ENCODE results near the gene UBLCP1.
"Not testable (repeated sequence)": the region's sequence is repeated elsewhere in the genome, so short reads cannot be mapped to it uniquely, and the experiment has no call there.

UBLCP1 gene

DNA sequence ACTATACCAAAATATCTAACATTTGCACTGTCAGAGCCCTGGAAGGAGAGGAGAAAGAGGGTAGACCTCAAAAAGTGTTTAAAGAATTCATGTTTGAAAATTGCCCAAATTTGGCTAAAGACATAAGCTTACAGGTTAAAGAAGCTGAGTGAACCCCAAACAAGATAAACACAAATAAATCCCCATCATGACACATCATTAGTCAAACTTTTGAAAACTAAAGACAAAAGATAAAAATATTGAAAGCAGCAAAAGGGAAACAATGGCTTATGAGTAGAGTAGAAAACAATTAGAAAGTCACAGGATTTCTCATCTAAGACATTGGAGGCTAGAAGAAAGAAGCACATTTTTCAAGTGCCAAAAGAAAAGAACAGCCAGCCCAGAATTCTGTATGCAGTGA, 6.1 kb upstream of the UBLCP1 start:
- DNase-seq, result no peak

DNA sequence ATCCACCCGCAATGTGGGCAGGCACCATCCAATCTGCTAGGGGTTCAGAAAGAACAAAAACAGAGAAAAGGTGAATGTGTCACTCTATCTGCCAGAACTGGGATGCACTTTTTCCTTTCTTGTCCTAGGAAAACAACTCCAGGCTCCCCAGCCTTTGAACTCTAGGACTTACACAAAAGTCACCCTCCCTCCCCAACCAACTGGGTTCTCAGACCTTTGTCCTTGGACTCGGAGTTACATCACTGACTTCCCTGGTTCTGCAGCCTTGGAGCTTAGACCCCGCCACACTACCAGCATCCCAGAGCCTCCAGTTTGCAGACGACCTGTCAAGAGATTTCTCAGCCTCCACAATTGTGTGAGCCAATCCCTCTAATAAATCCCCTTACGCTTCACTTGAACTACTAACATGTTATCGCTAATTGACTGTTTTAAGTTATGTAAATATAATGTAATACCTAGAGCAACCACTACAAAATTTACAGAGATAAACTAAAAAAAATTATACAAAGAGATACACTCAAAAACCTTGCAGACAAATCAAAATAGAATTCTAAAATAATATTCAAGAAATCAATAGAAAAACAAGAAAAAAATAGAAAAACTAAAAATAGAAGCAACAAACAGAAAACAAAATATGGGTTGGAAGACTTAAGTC, 5.3 kb upstream of the UBLCP1 start:
- no peak for DNase-seq

DNA sequence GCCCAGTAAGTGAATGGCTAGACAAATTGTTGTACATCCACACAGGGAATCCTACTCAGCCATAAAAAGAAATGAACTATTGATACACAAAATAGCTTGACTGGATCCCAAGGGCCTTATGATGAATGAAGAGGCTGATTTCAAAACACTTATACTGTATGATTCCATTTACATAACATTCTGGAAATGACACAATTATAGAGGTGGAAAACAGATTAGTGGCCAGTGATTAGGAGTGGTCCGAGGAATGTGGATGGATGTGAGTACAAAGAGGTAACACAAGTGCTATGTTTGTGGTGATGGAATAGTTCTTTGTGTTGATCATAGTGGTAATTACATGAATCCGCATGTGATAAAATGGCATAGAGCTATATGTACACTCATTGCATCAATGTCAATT, 4.7 kb upstream of the UBLCP1 start:
- no peak for DNase-seq

DNA sequence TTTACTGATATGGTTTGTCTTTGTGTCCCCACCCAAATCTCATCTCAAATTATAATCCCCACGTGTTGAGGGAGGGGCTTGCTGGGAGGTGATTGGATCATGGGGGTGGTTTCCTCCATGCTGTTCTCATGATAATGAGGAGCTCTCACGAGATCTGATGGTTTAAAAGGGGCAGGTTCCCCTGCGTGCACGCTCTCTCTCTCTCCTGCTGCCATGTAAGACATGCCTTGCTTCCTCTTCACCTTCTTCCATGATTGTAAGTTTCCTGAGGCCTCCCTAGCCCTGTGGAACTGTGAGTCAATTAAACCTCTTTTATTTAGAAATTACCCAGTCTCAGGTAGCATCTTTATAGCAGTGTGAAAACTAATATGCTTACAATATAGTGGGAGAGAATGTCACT, 2.9 kb upstream of the UBLCP1 start:
- not testable (repeated sequence) for DNase-seq

DNA sequence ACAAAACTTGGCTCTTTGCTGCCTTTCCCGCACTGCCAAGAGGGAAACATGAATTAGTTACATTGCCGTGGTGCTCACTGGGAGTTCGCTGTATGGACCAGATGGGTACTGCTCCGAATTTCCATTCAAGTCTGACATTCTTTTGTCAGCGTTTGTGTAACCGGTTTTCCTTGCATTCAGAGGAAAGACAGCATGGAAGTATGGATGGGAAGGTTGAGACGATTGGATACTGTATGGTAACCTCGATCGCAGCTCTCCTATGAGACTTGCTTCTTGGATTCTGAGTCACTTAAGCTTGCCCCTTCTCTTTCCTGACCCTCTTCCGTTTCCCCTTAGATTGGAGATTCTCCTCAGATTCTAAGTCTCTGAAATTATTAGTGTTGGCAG, 625 bp upstream of the UBLCP1 start:
- peak; percentile 48 for DNase-seq

GRCh38 chr5:159263569-159263905, 447 bp downstream of the UBLCP1 start:
- no peak for DNase-seq

GRCh38 chr5:159266764-159267163, 3.7 kb downstream of the UBLCP1 start:
- DNase-seq, result not testable (repeated sequence)

DNA sequence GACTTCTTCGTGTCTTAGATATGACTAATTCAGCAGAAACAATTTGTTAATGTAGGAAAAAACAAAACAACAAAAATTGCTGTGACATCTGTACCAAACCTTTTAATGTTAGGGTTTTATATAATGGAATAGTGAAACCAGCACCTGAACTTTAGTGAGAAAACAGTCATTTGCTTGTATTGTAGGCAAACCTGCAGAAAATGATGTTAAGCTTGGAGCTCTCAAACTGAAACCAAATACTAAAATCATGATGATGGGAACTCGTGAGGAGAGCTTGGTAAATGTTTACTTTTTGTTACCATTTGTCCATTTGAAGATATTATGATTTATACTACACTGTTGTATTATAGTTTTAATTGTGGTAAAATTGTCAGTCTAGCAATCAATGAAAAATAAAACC, 6.6 kb downstream of the UBLCP1 start:
- no peak for DNase-seq

DNA sequence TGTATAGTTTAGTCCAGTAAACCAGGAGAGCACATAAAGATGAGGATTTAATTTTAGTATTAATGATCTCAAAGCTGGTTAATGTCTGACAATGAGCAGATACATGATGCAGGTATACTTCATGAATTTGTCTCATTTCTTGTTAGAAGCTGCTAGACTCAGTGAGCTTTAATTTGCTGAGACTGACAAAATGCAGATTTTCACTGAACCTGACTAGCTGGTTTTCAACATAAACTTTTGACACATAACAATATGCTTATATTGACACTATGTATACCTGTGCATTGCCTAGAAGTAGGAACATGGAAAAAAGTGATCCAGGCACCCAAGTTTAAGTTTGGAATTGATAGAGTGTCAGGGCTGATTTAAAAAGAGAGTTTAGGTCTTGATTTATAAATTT, 10.8 kb downstream of the UBLCP1 start:
- DNase-seq, result no peak

DNA sequence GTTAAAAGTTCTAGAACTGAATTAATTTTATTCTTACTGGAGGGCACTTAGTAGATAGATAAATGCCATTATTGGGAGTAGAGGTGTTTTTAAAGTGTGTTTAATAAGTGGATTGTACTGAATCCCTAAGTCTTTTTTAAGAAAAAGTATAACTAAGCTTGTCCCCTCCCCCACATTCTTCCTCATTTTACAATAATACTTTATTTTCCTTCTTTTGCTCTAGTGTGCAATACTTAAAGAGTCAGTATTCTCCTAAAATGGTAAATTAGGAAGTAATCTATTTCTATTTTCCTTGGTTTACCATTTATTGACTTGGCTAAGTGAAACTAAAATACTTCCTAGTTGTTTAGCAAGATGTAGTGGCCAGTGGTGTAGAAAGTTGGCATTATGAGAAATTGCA, 11.6 kb downstream of the UBLCP1 start:
- no peak for DNase-seq

DNA sequence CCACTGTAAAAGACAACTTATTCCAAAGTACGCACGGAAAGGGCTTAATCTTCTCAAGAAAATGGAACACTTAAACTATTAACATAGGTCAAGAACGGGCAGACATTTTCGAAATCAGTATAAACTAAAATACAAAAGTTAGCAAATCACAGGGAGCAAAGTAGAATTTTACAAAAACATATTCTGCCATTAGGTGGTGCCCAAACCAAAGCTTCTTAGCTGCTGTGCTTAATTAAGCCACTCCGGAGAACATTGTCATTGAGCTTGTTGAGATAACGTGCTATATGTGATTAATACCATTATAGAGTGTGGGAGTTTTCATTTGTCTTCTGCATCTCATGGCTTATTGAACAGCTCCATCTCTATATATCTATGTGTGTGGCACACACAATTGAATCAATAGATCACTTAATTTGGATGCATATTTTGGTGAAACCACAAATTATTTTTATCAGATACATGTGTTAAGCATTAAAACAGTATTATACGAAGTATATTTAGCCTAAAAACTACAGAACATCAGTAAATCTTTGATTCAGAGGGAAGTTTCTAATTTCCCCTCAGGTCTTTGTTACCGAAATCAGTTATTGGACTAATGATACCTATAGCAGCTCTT, 23.4 kb downstream of the UBLCP1 start:
- DNase-seq, result peak; percentile 52

DNA sequence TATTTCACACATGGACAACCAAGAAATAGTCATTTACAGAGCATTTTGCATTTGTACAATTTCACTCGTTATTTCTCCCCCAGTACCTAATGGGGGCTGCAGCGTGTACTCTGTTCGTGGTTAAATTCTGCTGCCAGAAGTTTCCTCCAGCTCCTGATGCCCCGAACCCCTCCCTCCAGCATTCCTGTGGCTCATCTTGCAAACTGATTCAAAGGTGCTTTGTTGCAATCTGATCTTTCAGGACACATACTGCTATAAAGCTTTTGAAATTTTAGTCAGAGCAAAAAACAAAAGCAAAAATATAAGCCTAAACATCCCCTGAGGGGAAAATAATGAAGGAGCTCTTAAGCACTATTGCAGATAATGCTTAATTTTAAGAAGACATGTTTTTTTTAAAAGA, 27.7 kb downstream of the UBLCP1 start:
- DNase-seq, result peak; percentile 50

GRCh38 chr5:159294921-159295320, 31.8 kb downstream of the UBLCP1 start:
- DNase-seq, result no peak

GRCh38 chr5:159297300-159297699, 34.2 kb downstream of the UBLCP1 start:
- not testable (repeated sequence) for DNase-seq

- DNase-seq, result peak; percentile 38
Observed at GRCh38 chr5:159301466-159301865, 38.4 kb downstream of the UBLCP1 start.

DNA sequence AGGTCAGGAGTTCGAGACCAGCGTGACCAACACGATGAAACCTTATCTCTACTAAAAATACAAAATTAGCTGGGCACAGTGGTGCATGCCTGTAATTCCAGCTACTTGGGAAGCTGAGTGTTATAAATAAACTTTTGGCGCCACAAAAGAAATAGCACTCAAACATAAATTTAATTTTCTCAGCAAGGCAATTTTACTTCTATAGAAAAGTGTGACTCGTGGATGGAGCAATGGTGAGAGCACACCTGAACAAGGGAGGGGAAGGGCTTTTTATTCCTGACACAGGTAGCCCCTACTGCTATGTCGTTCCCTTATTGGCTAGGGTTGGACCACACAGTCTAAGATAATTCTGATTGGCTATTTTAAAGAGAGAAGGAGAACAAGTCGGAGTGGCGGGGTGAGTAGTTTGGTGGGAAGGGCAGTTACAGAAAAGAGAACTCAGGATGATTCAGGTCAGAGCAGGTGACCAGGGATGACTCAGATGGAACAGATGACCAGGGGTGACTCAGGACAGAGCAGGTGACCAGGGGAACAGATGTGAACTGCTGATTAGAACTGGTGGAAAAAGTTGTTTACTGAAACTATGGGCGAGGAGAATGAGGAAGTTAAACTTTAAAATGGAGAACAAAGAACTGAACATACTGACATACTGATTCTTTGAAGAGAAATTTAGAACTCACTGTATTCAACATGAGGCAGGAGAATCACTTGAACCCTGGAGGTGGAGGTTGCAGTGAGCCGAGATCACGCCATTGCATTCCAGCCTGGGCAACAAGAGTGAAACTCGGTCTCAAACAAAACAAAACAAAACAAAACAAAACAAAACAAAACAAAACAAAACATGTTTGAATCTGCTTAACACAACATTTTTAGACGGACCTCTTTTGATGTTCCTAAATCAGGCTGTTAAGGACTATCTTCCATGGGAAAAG, 39.1 kb downstream of the UBLCP1 start:
- not testable (repeated sequence) for DNase-seq

DNA sequence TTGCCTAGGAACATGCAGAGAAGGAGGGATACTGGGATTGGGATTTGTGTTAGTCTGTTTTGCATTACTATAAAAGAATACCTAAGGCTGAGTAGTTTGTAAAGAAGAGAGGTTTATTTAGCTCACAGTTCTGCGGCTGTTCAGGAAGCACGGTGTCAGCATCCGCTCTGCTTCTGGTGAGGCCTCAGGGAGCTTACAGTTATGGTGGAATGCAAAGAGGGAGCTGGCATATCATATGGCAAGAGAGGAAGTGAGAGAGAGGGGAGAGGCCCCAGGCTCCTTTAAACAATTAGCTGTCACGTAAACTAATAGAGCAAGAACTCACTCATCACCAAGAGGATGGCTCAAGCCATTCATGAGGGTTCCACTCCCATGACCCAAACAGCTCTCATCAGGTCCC, 40.2 kb downstream of the UBLCP1 start:
- DNase-seq, result no peak

- DNase-seq, result no peak
Observed at GRCh38 chr5:159304961-159305595, 42.0 kb downstream of the UBLCP1 start.

DNA sequence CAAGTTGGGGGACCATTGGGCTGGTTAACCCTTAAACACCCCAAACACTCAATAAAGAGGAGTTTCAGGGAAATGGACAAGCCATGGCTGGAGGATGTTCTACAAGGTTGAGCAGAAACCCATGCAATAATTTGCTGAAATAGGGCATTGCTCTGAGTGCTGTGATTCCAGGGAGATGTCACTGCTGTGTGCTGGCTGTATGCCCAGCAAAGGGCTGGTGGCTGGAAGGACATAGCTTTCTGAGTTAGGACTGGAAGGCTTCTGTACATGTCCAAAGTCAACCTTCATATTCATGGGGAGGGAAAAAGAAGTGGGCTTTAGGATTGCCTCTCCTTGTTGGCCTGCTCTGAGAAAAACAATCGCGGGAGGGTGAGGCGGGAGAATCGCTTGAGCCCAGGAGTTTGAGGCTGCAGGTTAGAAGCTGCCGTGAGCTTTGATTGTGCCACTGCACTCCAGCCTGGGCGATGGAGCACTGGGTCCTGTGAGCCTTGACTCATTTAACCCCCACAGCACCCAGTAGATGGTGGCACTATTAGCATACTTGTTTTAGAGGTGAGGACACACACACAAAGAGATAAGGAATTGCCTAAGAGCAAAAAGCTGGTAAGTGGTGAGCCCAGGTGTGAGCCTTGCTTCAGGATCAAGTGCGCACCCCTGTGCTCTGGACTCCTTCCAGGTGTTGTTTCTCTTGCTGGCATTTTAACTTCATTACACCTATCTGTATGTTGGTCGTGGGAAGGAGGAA, 46.8 kb downstream of the UBLCP1 start:
- no peak for DNase-seq

DNA sequence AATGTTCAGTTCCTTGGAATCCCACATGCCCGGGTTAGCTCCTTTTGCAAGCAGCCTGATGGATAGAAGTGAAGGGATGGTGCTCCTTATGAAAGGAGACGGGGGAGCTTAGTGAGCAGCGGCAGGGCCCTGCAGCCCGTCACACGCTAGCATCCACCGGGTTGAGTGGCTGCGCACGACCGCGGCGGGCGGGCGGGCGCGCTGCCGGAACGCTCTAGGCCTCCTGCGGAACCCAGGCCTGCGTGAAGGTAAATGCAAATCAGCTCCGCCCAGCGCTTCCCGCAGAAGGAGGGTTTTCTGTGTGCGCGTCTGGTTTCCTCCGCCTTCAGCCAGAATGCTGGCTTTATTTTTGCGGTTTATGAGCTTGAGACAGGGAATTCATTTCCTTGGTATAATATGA, 47.4 kb downstream of the UBLCP1 start:
- DNase-seq, result no peak

- no peak for DNase-seq
Observed at GRCh38 chr5:159311063-159311462, 48.0 kb downstream of the UBLCP1 start.

GRCh38 chr5:159313197-159313596, 50.1 kb downstream of the UBLCP1 start:
- no peak for DNase-seq
